Osteoblast (primary cell): ENCODE results near the gene CACNA1H. TPM values are rescaled to one million over a fixed set of nuclear protein-coding genes. Genes with fewer than 3 reads are reported as not detected.
"Not testable (repeated sequence)": the region's sequence is repeated elsewhere in the genome, so short reads cannot be mapped to it uniquely, and the experiment has no call there.

Experiments used
- DNase-seq: peaks from one replicate; pipeline ENCODE4 v3.0.0; 2011; ENCODE audit warnings: low spot score, mixed read lengths; ENCODE audit not compliant: insufficient read length; ENCODE audit errors: missing footprints
- H2AFZ ChIP-seq: 2 replicates; pipeline ENCODE4 v1.6.0; 2011; ENCODE audit warnings: mild to moderate bottlenecking, low read length
- H3K27ac ChIP-seq: 2 replicates; pipeline ENCODE4 v1.5.1; 2011; ENCODE audit warnings: mild to moderate bottlenecking, low read depth, low read length, moderate library complexity
- H3K27me3 ChIP-seq: 2 replicates; pipeline ENCODE4 v1.6.0; 2012; ENCODE audit warnings: mild to moderate bottlenecking, control low read depth, inconsistent platforms, low read length, moderate library complexity; ENCODE audit not compliant: insufficient read depth
- H3K36me3 ChIP-seq: 2 replicates; pipeline ENCODE4 v1.5.1; 2011; ENCODE audit warnings: mild to moderate bottlenecking, low read length, control low read depth, moderate library complexity; ENCODE audit not compliant: insufficient read depth
- H3K4me1 ChIP-seq: 2 replicates; pipeline ENCODE4 v1.5.1; 2011; ENCODE audit warnings: mild to moderate bottlenecking, low read length, control low read depth, moderate library complexity; ENCODE audit not compliant: insufficient read depth
- H3K4me2 ChIP-seq: 2 replicates; pipeline ENCODE4 v1.6.0; 2011; ENCODE audit warnings: mild to moderate bottlenecking, low read length; ENCODE audit not compliant: insufficient read depth
- H3K4me3 ChIP-seq: fragments of 200-600 bp; sonication (generic); 3 replicates; pipeline ENCODE4 v1.5.1; 2012; ENCODE audit warnings: mild to moderate bottlenecking, low read length, inconsistent platforms; ENCODE audit not compliant: insufficient read depth
- H3K79me2 ChIP-seq: 2 replicates; pipeline ENCODE4 v1.6.0; 2012; ENCODE audit warnings: mild to moderate bottlenecking, low read length, control low read depth, inconsistent platforms; ENCODE audit not compliant: insufficient read depth
- H3K9me3 ChIP-seq: 2 replicates; pipeline ENCODE4 v1.5.1; 2011; ENCODE audit warnings: low read depth, low read length, control low read depth
- H4K20me1 ChIP-seq: 2 replicates; pipeline ENCODE4 v1.6.0; 2012; ENCODE audit warnings: mild to moderate bottlenecking, low read length, control low read depth; ENCODE audit not compliant: insufficient read depth
- CTCF ChIP-seq: IDR thresholded peaks from 2 replicates; pipeline ENCODE4 v1.5.1; 2011; ENCODE audit warnings: mild to moderate bottlenecking, low read depth, low read length, moderate library complexity; ENCODE audit errors: extremely low read depth
- total RNA-seq: library from RNA; depleted of rRNA; stranded (reverse); fragments of >200 nt; gene quantifications from 2 replicates; pipeline ENCODE4 v1.2.3, GENCODE V29; 2012

CACNA1H gene
- total RNA-seq, 1 donor: under 0.01 TPM

DNA sequence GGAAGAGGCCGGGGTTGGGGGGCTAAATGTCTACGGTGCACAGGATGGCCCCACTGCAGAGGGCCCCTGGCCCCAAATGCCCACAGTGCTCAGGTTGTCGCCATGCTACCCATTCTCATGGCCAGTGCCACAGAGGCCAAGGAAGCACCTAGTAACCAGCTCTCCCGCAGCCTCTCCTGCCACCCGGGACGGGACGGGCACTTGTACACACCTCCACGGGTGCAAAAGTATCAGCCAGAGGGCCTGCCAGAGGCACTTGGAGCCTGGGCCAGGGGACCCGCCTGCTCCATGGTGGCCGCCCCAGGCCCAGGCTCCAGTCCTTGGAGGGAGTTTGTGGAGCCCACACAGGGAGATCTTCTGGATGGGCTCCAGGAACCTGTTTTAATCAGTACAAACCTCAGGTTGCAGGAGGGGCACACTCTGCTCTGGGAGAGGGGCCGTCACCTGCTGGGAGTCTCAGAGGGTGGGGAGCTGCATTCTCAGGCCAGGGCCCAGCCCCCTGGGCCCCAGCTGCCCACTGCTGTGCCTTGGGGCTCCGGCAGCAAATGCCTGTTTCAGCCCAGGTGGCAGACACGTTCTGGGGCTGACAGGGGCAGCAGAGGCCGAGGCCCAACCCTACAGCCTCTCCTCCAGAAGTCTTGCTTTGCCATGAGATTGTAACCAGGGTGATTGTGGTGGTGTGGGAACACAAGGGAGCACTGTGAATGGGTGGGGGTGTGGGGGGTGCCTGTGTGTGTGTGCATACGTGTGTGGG, 110.9 kb downstream of the CACNA1H start:
- no peak overlapping the region for H2AFZ ChIP-seq
- no peaks in the 10 kb centered on the region for H3K36me3 ChIP-seq
- H3K27ac ChIP-seq: no peak overlapping the region
- H3K79me2 ChIP-seq: no peaks in the 10 kb centered on the region
- no peak overlapping the region for H3K4me3 ChIP-seq
- DNase-seq: no peak
- peaks cover 29% of the 10 kb centered on the region for H3K27me3 ChIP-seq
- H3K4me1 ChIP-seq: no peaks in the 10 kb centered on the region
- no peaks in the 10 kb centered on the region for H3K9me3 ChIP-seq
- H3K4me2 ChIP-seq: no peak overlapping the region
- TF ChIP-seq CTCF: no peak
- peaks cover 4% of the 10 kb centered on the region for H4K20me1 ChIP-seq

GRCh38 chr16:1264345-1265089, 111.6 kb downstream of the CACNA1H start:
- Histone ChIP-seq H3K27ac (no peak overlapping the region), H3K4me1 (no peaks in the 10 kb centered on the region), H2AFZ (no peak overlapping the region), H3K9me3 (no peaks in the 10 kb centered on the region), H3K4me3 (no peak overlapping the region), H3K27me3 (peaks cover 22% of the 10 kb centered on the region), H3K79me2 (no peaks in the 10 kb centered on the region), H4K20me1 (peaks cover 4% of the 10 kb centered on the region), H3K4me2 (no peak overlapping the region), H3K36me3 (no peaks in the 10 kb centered on the region)
- TF ChIP-seq CTCF: no peak
- no peak for DNase-seq

GRCh38 chr16:1265090-1265630, 112.3 kb downstream of the CACNA1H start:
- H3K36me3 ChIP-seq: no peaks in the 10 kb centered on the region
- no peak overlapping the region for H3K4me3 ChIP-seq
- no peaks in the 10 kb centered on the region for H3K4me1 ChIP-seq
- peaks cover 4% of the 10 kb centered on the region for H4K20me1 ChIP-seq
- H3K27me3 ChIP-seq: peaks cover 15% of the 10 kb centered on the region
- TF ChIP-seq CTCF: no peak
- H3K9me3 ChIP-seq: no peaks in the 10 kb centered on the region
- H2AFZ ChIP-seq: no peak overlapping the region
- DNase-seq: no peak
- H3K4me2 ChIP-seq: no peak overlapping the region
- no peaks in the 10 kb centered on the region for H3K79me2 ChIP-seq
- H3K27ac ChIP-seq: no peak overlapping the region

DNA sequence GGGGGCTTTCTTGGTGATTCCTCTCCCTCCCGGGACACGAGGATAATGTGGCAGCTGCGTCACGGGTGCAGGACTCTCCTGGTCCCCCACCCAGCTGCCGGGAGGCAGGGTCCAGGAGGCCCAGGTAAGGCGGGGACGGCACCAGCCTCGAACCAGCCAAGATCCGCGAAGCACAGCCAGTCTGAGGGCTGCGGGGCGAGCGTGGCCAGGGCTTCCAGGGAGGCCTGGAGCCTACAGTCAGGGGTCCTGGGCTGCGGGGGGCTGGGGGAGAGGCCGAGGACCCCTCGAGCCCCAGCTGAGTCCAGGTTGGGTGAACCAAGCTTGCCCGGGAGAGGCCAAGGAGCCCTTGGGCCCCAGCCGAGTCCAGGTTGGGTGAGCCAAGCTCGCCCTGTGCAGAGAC, 112.9 kb downstream of the CACNA1H start:
- DNase-seq: no peak
- Histone ChIP-seq H3K9me3 (no peaks in the 10 kb centered on the region), H3K36me3 (no peaks in the 10 kb centered on the region), H3K27me3 (peaks cover 14% of the 10 kb centered on the region), H3K4me1 (no peaks in the 10 kb centered on the region), H4K20me1 (peaks cover 4% of the 10 kb centered on the region), H3K4me3 (no peak overlapping the region), H2AFZ (no peak overlapping the region), H3K79me2 (no peaks in the 10 kb centered on the region), H3K4me2 (no peak overlapping the region), H3K27ac (no peak overlapping the region)
- TF ChIP-seq CTCF: no peak

DNA sequence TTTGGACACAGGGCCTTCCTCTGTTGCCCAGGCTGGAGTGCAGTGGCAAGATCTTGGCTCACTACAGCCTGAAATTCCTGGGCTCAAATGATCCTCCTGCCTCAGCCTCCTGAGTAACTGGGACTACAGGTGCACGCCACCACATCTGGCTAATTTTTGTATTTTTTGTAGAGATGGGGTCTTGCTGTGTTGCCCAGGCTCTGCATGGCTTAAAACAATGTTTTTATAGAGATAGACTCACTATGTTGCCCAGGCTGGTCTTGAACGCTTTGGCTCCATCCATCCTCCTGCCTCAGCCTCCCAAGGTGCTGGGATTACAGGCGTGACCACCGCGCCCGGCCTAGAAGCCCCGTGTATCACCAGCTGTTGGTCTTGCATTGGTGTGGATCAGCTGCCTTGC, 116.5 kb downstream of the CACNA1H start:
- not testable (repeated sequence) for H3K36me3 ChIP-seq, H2AFZ ChIP-seq, H4K20me1 ChIP-seq, H3K9me3 ChIP-seq, H3K27ac ChIP-seq, H3K4me2 ChIP-seq, H3K4me1 ChIP-seq, DNase-seq, H3K27me3 ChIP-seq, H3K4me3 ChIP-seq, H3K79me2 ChIP-seq
